ENCODE data around the gene TBXA2R.
A peak's percentile ranks its signal among the peaks of the same experiment; 100 is the strongest.

TBXA2R gene

GRCh38 chr19:3556978-3557460 lies 49.7 kb downstream of the TBXA2R start:
- Mint-ChIP-seq H3K9me3 (no peaks in the 10 kb centered on the region), H3K27ac (peak overlapping the region; percentile 94), H3K4me1 (ENCODE audit: low read depth) (peaks cover 31% of the 10 kb centered on the region), H3K4me3 (peak overlapping the region; percentile 100), H3K27me3 (ENCODE audit: low read depth) (no peaks in the 10 kb centered on the region), H3K36me3 (ENCODE audit: low read depth) (peaks cover 9% of the 10 kb centered on the region)
- peak; percentile 56 for DNase-seq (ENCODE audit: low spot score)

GRCh38 chr19:3556423-3556977 lies 50.2 kb downstream of the TBXA2R start:
- Mint-ChIP-seq H3K27me3 (ENCODE audit: low read depth) (no peaks in the 10 kb centered on the region), H3K4me3 (peak overlapping the region; percentile 100), H3K36me3 (ENCODE audit: low read depth) (peaks cover 9% of the 10 kb centered on the region), H3K27ac (peak overlapping the region; percentile 94), H3K4me1 (ENCODE audit: low read depth) (peaks cover 33% of the 10 kb centered on the region), H3K9me3 (no peaks in the 10 kb centered on the region)
- DNase-seq (ENCODE audit: low spot score): no peak

GRCh38 chr19:3555653-3556422 lies 50.8 kb downstream of the TBXA2R start:
- Mint-ChIP-seq H3K4me3 (peak overlapping the region; percentile 100), H3K9me3 (no peaks in the 10 kb centered on the region), H3K27me3 (ENCODE audit: low read depth) (no peaks in the 10 kb centered on the region), H3K36me3 (ENCODE audit: low read depth) (peaks cover 9% of the 10 kb centered on the region), H3K4me1 (ENCODE audit: low read depth) (peaks cover 34% of the 10 kb centered on the region), H3K27ac (peak overlapping the region; percentile 94)
- no peak for DNase-seq (ENCODE audit: low spot score)

- Mint-ChIP-seq H3K4me3 (peak overlapping the region; percentile 100), H3K9me3 (no peaks in the 10 kb centered on the region), H3K36me3 (ENCODE audit: low read depth) (peaks cover 12% of the 10 kb centered on the region), H3K27ac (peak overlapping the region; percentile 87), H3K4me1 (ENCODE audit: low read depth) (peaks cover 34% of the 10 kb centered on the region), H3K27me3 (ENCODE audit: low read depth) (no peaks in the 10 kb centered on the region)
- no peak for DNase-seq (ENCODE audit: low spot score)
These were observed 52.2 kb downstream of the TBXA2R start for GRCh38 chr19:3554254-3555083.

- H3K27me3 Mint-ChIP-seq (ENCODE audit: low read depth): no peaks in the 10 kb centered on the region
- H3K4me1 Mint-ChIP-seq (ENCODE audit: low read depth): peaks cover 29% of the 10 kb centered on the region
- no peak overlapping the region for H3K27ac Mint-ChIP-seq
- DNase-seq (ENCODE audit: low spot score): no peak
- no peak overlapping the region for H3K4me3 Mint-ChIP-seq
- peaks cover 11% of the 10 kb centered on the region for H3K36me3 Mint-ChIP-seq (ENCODE audit: low read depth)
- H3K9me3 Mint-ChIP-seq: no peaks in the 10 kb centered on the region
These were observed 54.9 kb downstream of the TBXA2R start for GRCh38 chr19:3551792-3552095.

GRCh38 chr19:3550947-3551791 lies 55.5 kb downstream of the TBXA2R start:
- Mint-ChIP-seq H3K36me3 (ENCODE audit: low read depth) (peaks cover 7% of the 10 kb centered on the region), H3K4me3 (no peak overlapping the region), H3K9me3 (no peaks in the 10 kb centered on the region), H3K27me3 (ENCODE audit: low read depth) (no peaks in the 10 kb centered on the region), H3K4me1 (ENCODE audit: low read depth) (peaks cover 23% of the 10 kb centered on the region), H3K27ac (no peak overlapping the region)
- DNase-seq (ENCODE audit: low spot score): no peak

GRCh38 chr19:3549816-3550215 lies 56.9 kb downstream of the TBXA2R start:
- H3K27me3 Mint-ChIP-seq (ENCODE audit: low read depth): no peaks in the 10 kb centered on the region
- peaks cover 11% of the 10 kb centered on the region for H3K4me1 Mint-ChIP-seq (ENCODE audit: low read depth)
- DNase-seq (ENCODE audit: low spot score): no peak
- H3K36me3 Mint-ChIP-seq (ENCODE audit: low read depth): peaks cover 17% of the 10 kb centered on the region
- no peaks in the 10 kb centered on the region for H3K9me3 Mint-ChIP-seq
- no peak overlapping the region for H3K4me3 Mint-ChIP-seq
- no peak overlapping the region for H3K27ac Mint-ChIP-seq

- no peaks in the 10 kb centered on the region for H3K9me3 Mint-ChIP-seq
- no peak for DNase-seq (ENCODE audit: low spot score)
- no peak overlapping the region for H3K4me3 Mint-ChIP-seq
- peaks cover 13% of the 10 kb centered on the region for H3K36me3 Mint-ChIP-seq (ENCODE audit: low read depth)
- H3K4me1 Mint-ChIP-seq (ENCODE audit: low read depth): peaks cover 5% of the 10 kb centered on the region
- H3K27ac Mint-ChIP-seq: no peak overlapping the region
- no peaks in the 10 kb centered on the region for H3K27me3 Mint-ChIP-seq (ENCODE audit: low read depth)
These were observed 58.1 kb downstream of the TBXA2R start for GRCh38 chr19:3548606-3549005.

GRCh38 chr19:3547767-3548282 lies 58.9 kb downstream of the TBXA2R start:
- Mint-ChIP-seq H3K9me3 (no peaks in the 10 kb centered on the region), H3K36me3 (ENCODE audit: low read depth) (peaks cover 13% of the 10 kb centered on the region), H3K4me1 (ENCODE audit: low read depth) (peaks cover 5% of the 10 kb centered on the region), H3K27me3 (ENCODE audit: low read depth) (no peaks in the 10 kb centered on the region), H3K27ac (no peak overlapping the region), H3K4me3 (no peak overlapping the region)
- no peak for DNase-seq (ENCODE audit: low spot score)

- DNase-seq (ENCODE audit: low spot score): no peak
- H3K4me3 Mint-ChIP-seq: no peak overlapping the region
- H3K27me3 Mint-ChIP-seq (ENCODE audit: low read depth): no peaks in the 10 kb centered on the region
- H3K36me3 Mint-ChIP-seq (ENCODE audit: low read depth): peaks cover 13% of the 10 kb centered on the region
- no peak overlapping the region for H3K27ac Mint-ChIP-seq
- H3K9me3 Mint-ChIP-seq: no peaks in the 10 kb centered on the region
- peaks cover 3% of the 10 kb centered on the region for H3K4me1 Mint-ChIP-seq (ENCODE audit: low read depth)
These were observed 59.4 kb downstream of the TBXA2R start for GRCh38 chr19:3547301-3547731.

- peaks cover 13% of the 10 kb centered on the region for H3K36me3 Mint-ChIP-seq (ENCODE audit: low read depth)
- H3K27me3 Mint-ChIP-seq (ENCODE audit: low read depth): no peaks in the 10 kb centered on the region
- H3K9me3 Mint-ChIP-seq: no peaks in the 10 kb centered on the region
- H3K27ac Mint-ChIP-seq: no peak overlapping the region
- DNase-seq (ENCODE audit: low spot score): no peak
- H3K4me1 Mint-ChIP-seq (ENCODE audit: low read depth): no peaks in the 10 kb centered on the region
- no peak overlapping the region for H3K4me3 Mint-ChIP-seq
These were observed 60.6 kb downstream of the TBXA2R start for GRCh38 chr19:3546119-3546518.

- Mint-ChIP-seq H3K4me1 (ENCODE audit: low read depth) (no peaks in the 10 kb centered on the region), H3K27me3 (ENCODE audit: low read depth) (no peaks in the 10 kb centered on the region), H3K4me3 (no peak overlapping the region), H3K9me3 (no peaks in the 10 kb centered on the region), H3K36me3 (ENCODE audit: low read depth) (peaks cover 11% of the 10 kb centered on the region), H3K27ac (peak overlapping the region; percentile 62)
- DNase-seq (ENCODE audit: low spot score): no peak
These were observed 61.0 kb downstream of the TBXA2R start for GRCh38 chr19:3545669-3546034.

Measured in T-helper 2 cell treated with Interferon-gamma antibody and Interleukin-4, amounts not matched to agents 5 μg/mL and 100 μg/mL, for 36 hours (primary cell).